Thoracic aorta (tissue), 2 donors: Measurements from ENCODE around the gene TARBP2. TPM values are rescaled to one million over a fixed set of nuclear protein-coding genes. Genes with fewer than 3 reads are reported as not detected.

Experiments
- ATAC-seq: fragments of 150-250 bp; one replicate; pipeline ENCODE4 v1.8.0; 2017; ENCODE audit warnings: low read depth; ENCODE audit not compliant: insufficient number of reproducible peaks, low FRiP score
- DNase-seq: peaks from one replicate; pipeline ENCODE4 v3.0.0-alpha.2; 2020; ENCODE audit warnings: low spot score
- H3K27ac ChIP-seq, 2 donors: fragments of 200-600 bp; sonication (generic); 1 replicate in 1 of 2; 2 replicates in 1 of 2; pipeline ENCODE4 v1.5.1; 2016; ENCODE audit warnings: mild to moderate bottlenecking in 2 of 2, moderate library complexity in 2 of 2
- H3K27me3 ChIP-seq: fragments of 200-600 bp; sonication (generic); replicated peaks from 2 replicates; pipeline ENCODE4 v1.6.0; 2016; ENCODE audit warnings: mild to moderate bottlenecking; ENCODE audit not compliant: insufficient read depth
- H3K36me3 ChIP-seq: fragments of 200-600 bp; sonication (generic); one replicate; pipeline ENCODE4 v1.5.1; 2016
- H3K4me1 ChIP-seq, 2 donors: fragments of 200-600 bp; sonication (generic); 1 replicate in 1 of 2; 2 replicates in 1 of 2; pipeline versions ENCODE4 v1.5.1 to v1.6.0; 2016; ENCODE audit warnings: low read depth in 2 of 2, mild to moderate bottlenecking in 1 of 2; ENCODE audit not compliant: control insufficient read depth in 1 of 2
- H3K4me3 ChIP-seq: fragments of 200-600 bp; sonication (generic); 2 replicates; pipeline ENCODE4 v1.5.1; 2016; ENCODE audit warnings: mild to moderate bottlenecking
- H3K9me3 ChIP-seq: fragments of 200-600 bp; sonication (generic); 2 replicates; pipeline ENCODE4 v1.5.1; 2016
- CTCF ChIP-seq: fragments of 200-600 bp; sonication (generic); IDR thresholded peaks from one replicate; pipeline ENCODE4 v1.5.1; 2019; ENCODE audit warnings: antibody characterized with exemption
- total RNA-seq, 2 donors: library from RNA; depleted of rRNA; stranded (reverse); fragments of >200 nt; gene quantifications; one replicate each; pipeline versions ENCODE4 v1.1.0 to v1.2.3, GENCODE V29; 2016

TARBP2 gene
- total RNA-seq, 2 donors from 2014 or later: 14.2 to 27.7 TPM

- ATAC-seq (peak; percentile 92), DNase-seq (peak; percentile 78)
- peak overlapping the region; percentile 83 to 90 for H3K27ac ChIP-seq
- no peaks in the 10 kb centered on the region for H3K27me3 ChIP-seq
- H3K4me1 ChIP-seq: peaks cover 10 to 26% of the 10 kb centered on the region in 2 donors
- H3K36me3 ChIP-seq: no peaks in the 10 kb centered on the region
- TF ChIP-seq CTCF: no peak
- H3K9me3 ChIP-seq: no peaks in the 10 kb centered on the region
- H3K4me3 ChIP-seq: peak overlapping the region; percentile 83
Observed at GRCh38 chr12:53492830-53493609, 8.1 kb upstream of the TARBP2 start.

- no peaks in the 10 kb centered on the region for H3K9me3 ChIP-seq
Observed at GRCh38 chr12:53493610-53494391, 7.3 kb upstream of the TARBP2 start.

GRCh38 chr12:53495903-53496751, 5.0 kb upstream of the TARBP2 start:
- H3K4me1 ChIP-seq: peaks cover 13 to 37% of the 10 kb centered on the region in 2 donors
- no peak overlapping the region for H3K4me3 ChIP-seq
- no peaks in the 10 kb centered on the region for H3K36me3 ChIP-seq
- no peak for TF ChIP-seq CTCF
- H3K9me3 ChIP-seq: no peaks in the 10 kb centered on the region
- no peak overlapping the region for H3K27ac ChIP-seq
- no peaks in the 10 kb centered on the region for H3K27me3 ChIP-seq
- DNase-seq (no peak), ATAC-seq (no peak)

More at GRCh38 chr12:53493610-53494391, 7.3 kb upstream of the TARBP2 start:
- H3K36me3 ChIP-seq: no peaks in the 10 kb centered on the region
- DNase-seq: no peak
- TF ChIP-seq CTCF: no peak
- H3K4me1 ChIP-seq: peaks cover 13 to 34% of the 10 kb centered on the region in 2 donors
- peak overlapping the region; percentile 83 to 90 for H3K27ac ChIP-seq
- H3K4me3 ChIP-seq: peak overlapping the region; percentile 83
- no peak for ATAC-seq
- no peaks in the 10 kb centered on the region for H3K27me3 ChIP-seq

- Histone ChIP-seq H3K36me3 (no peaks in the 10 kb centered on the region), H3K27ac (no peak overlapping the region), H3K27me3 (no peaks in the 10 kb centered on the region), H3K9me3 (no peaks in the 10 kb centered on the region), H3K4me1 (peaks cover 15 to 38% of the 10 kb centered on the region in 2 donors), H3K4me3 (no peak overlapping the region)
- DNase-seq: no peak
- no peak for ATAC-seq
- TF ChIP-seq CTCF: no peak
Observed at GRCh38 chr12:53496752-53497032, 4.4 kb upstream of the TARBP2 start.

GRCh38 chr12:53497461-53497860, 3.6 kb upstream of the TARBP2 start:
- peaks cover 16 to 38% of the 10 kb centered on the region in 2 donors for H3K4me1 ChIP-seq
- H3K27ac ChIP-seq: no peak overlapping the region
- H3K27me3 ChIP-seq: no peaks in the 10 kb centered on the region
- TF ChIP-seq CTCF: no peak
- H3K4me3 ChIP-seq: no peak overlapping the region
- no peak for DNase-seq
- no peak for ATAC-seq
- no peaks in the 10 kb centered on the region for H3K9me3 ChIP-seq
- no peaks in the 10 kb centered on the region for H3K36me3 ChIP-seq
